Liver (tissue), 3 donors: ENCODE results near the gene XYLT1.

Experiments
- CTCF ChIP-seq: fragments of 150-350 bp; IDR thresholded peaks from 2 replicates; pipeline ENCODE4 v1.5.1; 2017; ENCODE audit warnings: improper control_type of control experiment, low read depth, low read length; ENCODE audit not compliant: missing input control
- HNF4A ChIP-seq, 2 donors: conservative IDR thresholded peaks; 2 replicates each; pipeline ENCODE4 v1.6.1; 2016; ENCODE audit warnings: antibody characterized with exemption in 2 of 2, mild to moderate bottlenecking in 2 of 2
- donor health status: healthy.
- donor health status: healthy.

DNA sequence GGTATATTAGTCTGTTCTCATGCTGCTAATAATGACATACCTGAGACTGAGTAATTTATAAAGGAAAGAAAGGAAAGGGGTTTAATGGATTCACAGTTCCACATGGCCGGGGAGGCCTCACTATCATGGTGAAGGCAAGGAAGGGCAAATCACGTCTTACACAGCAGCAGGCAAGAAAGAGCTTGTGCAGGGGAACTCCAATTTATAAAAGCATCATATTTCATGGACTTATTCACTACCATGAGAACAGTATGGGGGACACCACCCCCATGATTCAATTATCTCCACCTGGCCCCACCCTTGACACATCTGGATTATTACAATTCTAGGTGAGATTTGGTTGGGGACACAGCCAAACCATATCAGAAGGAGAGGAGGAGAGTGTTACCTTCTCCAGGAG lies 17.7 kb upstream of the XYLT1 start:
- no peak for TF ChIP-seq HNF4A (conservative IDR thresholded peaks at IDR 0.05)
- no peak for TF ChIP-seq CTCF
